Measurements from ENCODE around the gene KRTAP25-1.

Gene KRTAP25-1, protein sequence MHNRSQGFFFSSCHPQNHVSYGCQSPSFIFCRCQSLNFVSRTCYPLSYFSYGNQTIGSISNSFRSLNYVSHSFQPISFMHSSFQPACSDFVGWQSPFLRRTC

DNA sequence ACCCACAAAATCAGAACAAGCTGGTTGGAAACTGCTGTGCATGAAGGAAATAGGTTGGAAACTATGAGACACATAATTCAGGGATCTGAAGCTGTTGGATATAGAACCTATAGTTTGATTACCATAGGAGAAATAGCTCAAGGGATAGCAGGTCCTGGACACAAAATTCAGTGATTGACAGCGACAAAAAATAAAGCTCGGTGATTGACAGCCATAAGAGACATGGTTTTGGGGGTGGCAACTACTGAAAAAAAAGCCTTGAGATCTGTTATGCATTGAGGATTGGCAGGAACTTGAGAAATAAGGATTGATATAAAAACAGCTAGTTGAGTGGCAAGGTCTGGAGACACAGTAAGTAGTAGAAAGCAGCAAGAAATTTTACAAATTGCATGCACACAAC is at the start of gene KRTAP25-1:
KRTAP25-1 (minus strand) TSS at position 300 of the 400 bp plus-strand sequence; CDS start at position 276, 24 bp downstream.
- DNase-seq = no peak

DNA sequence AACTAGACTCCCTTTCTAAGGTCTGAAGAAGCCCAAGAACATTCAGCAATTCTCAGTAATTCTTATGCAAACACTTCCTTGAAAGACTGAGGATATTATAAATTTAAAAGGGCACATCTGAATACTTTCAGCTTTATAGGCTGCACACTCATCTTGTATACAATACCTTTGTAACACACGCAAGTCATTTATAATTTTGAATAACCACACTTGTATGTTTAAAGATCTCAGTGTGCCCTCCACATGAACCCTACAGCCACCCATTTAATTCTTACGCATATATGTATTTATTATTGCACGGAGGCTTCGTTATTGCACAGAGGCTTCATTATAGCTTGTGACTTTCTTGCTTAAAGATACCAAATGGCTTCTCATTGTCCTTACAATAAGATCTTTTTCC is 49.4 kb upstream of the KRTAP25-1 start:
- no peak for DNase-seq

DNA sequence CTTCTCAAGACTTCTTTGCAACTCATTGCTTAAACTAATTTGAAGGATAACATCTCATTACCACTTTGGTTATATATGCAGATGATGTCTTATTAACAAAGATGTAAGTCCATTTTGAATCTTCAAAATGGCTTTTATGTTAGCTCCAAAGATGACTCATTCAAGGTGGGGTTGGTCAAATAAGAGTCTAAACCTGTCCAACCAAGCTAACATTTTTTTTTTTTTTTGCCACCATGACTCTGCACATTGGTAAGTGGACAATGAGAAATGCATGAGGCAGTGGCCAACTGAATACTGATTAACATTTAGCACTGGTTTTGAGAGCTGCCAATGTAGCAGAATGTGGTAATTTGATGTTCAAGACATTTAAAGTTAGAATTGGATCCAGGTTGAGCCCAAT is 48.5 kb upstream of the KRTAP25-1 start:
- DNase-seq = no peak

DNA sequence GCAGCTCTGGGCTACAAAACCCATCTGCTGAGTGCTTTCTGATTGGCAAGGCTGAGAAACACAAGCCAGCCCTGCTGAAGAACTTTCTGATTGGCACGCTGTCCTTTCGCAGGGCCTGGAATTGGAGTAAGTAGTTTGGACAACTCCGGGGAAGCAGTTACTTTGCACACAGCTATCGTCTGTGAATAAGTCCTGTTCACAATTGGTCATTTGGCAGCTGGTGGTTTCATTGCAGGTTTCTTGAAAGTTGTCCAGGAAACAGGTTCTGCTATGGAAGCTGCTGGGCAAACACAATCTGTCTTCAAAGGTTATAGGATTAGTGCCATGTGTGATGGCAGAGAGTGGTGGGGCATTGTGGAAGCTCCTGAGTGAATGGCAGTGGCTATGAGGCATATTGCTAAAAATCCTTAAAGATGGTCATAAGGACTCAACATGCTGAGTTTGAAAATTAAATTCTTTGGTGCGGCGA is 48.0 kb upstream of the KRTAP25-1 start, which contains the start of gene KRTAP27-1:
KRTAP27-1 (minus strand) TSS at position 419 of the 469 bp plus-strand sequence; CDS start at position 393, 26 bp downstream.
- no peak for DNase-seq

DNA sequence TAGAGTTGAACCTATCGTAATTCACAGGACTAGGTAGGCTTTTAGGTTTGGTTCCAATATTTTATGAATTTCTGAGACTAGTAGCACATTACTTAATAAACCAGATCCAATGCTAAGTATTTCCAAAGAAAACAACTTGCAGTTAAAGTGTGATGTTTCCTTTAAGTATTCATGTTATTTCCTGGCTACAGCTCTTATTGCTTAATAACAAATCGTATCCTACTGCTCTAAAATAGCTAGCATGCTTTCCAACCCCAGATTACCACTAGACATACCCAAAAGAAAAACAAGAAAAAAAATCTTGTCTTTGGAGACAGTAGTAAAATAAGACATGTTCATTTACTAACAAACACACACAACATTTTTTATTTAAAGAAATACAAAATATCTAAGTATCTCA is 47.3 kb upstream of the KRTAP25-1 start:
- no peak for DNase-seq

DNA sequence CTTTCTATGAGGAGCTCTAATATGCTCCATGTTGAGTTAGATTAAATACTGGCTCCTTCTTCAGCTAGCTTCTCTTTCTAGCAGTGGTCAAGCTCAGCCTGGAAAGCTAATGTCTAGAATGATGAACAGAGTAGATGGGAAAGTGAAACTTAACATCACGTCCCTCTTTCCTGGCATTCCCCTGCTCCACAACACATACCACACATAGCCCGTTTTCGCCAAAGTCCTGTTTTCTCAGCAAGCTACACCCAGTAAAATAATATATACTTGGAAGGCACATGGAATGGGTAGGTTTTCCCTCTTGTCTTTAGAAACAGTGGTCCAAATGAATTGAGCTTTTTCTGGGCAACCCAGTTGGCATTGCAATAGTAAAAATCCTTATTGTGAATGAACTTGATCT is 44.4 kb upstream of the KRTAP25-1 start:
- no peak for DNase-seq

DNA sequence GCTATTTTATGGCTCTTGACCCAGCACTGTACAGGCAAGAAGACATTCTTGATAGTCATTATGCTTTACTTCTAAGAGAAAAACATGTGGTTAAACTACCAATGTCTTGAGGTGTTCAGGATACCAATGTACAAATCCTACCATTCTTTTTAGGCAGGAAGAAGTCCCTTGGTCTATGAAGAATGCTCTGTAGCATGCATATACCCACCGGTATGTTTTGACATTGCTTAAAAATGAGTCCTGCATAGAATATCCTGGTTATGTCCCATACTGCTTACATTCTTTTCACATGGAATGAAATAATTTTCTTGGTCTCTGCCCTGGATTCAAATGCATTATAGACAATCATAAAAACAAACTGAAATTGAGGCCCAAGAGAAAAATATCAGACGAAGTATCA is 43.4 kb upstream of the KRTAP25-1 start:
- no peak for DNase-seq

DNA sequence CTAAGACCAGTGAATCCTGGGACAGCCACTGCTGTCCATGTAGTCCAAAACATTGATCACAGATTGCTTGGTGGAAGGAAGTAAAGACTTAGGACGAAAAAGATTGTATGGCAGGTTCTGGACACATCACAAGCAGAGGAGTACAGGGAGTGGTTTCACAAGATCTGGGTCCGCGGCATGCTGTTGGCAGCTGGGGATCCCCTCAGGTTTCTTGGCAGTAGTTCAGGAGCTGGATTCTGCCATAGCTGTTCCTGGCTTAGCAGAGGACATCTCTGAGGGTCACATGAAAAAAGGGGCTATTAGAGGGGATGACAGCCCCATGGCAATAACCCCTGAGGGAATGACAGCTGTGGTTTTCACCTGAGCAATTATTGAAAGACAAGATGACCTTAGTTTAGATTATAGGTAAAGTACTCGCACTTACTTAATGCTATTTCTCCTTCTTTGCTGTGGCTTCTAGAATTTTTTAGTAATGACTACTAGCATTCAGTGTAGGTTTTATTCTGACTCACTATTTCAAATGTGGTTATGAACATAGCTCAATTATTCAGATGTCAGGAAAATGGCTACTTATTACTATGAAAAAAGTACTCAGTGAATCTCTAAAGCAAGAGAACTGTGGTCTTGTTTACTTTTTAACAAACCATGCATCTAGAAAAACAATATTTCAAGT is 40.0 kb upstream of the KRTAP25-1 start:
- no peak for DNase-seq

DNA sequence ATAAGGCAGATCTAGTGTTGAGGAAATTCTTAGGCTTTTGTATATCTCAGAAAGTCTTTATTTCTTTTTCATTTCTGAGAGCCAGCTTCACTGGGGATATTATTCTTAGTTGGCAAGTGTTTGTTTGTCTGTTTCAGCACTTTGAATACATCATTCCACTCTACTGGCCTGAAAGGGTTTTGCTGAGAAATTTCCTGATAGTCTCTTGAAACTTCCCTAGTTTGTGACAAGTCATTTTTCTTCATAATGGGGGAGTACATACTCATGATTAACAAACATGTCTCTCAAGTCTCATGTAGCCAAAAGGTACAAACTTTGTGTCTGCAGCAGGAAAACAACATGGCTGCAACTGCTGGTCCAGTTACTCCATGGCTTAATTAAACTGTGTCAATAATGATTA is 37.1 kb upstream of the KRTAP25-1 start:
- DNase-seq = no peak

DNA sequence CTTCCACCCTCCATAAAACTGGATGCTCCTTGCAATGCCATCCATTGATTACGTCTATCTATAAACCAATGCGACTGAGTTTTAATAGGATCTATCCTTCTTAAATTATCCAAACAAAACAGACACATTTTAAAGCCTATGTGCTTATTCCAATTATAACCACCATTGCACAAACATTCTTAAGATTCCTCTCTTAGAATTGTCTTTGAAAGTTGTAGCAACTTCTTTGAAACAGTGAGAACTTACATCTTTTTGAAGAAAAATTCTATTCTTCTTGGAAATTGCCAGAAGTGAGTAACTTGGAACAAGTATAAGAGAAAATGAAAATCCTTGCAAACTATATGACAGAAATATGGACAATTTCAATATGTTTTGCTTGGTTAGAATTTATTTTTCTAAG is 30.9 kb upstream of the KRTAP25-1 start, which contains the start of gene KRTAP26-1:
KRTAP26-1 (minus strand) TSS at position 101 of the 400 bp plus-strand sequence. CDS start 280 bp downstream, outside the sequence.
- no peak for DNase-seq

DNA sequence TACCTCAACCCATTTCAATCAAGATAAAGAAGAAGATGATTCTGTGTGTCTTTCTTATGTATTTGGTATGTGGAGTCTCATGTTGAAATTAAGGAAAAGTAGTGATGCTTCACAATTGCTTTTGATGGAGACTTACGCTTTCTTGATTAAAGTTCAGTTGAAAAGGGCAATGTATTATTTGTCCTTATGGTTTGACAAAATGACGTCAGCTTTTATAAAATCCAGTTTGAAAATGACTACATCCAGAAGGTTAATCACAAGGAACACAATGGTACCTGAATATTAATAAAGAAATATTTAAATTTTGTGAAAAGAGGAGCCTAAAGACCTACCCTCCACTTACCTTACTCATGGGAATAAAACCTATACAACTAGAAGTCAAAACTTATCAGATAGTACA is 26.4 kb upstream of the KRTAP25-1 start:
- DNase-seq = no peak

DNA sequence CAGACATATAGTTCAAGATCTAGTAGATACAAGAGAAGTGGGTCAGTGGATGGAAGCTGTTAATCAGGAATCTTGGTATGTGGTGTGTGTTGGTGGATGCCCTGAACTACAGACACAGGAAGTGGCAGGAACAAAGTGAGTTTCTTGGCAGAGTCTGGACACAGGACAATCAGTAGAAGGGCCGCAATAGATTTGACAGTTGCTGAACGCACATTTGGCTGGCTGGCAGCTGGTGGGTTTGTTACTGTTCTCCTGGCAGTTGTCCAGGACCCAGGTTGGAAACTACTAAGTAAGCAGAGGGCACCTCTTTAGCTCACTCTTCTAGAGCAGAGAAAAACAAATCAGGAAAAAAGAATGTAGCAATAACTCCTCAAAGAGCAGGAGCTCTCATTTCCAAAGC is 17.6 kb upstream of the KRTAP25-1 start:
- no peak for DNase-seq

DNA sequence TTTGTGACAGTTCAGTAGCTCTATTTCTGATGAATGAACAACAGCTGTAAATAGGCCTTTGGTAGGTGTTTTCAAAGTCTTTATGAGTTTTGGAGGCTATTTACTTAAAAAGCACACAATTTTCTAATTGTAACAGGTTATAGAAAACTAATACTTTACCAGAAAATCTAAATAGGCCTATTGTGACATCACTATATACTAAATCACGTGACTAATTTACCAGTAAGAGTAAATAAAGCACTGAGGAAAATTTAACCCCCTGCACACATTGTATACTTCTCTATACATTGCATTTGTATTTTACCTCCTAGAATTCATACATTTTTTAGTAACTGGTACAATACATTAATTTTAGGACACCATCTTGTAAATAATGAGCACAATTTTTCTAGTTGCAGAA is 15.8 kb upstream of the KRTAP25-1 start:
- DNase-seq = no peak

DNA sequence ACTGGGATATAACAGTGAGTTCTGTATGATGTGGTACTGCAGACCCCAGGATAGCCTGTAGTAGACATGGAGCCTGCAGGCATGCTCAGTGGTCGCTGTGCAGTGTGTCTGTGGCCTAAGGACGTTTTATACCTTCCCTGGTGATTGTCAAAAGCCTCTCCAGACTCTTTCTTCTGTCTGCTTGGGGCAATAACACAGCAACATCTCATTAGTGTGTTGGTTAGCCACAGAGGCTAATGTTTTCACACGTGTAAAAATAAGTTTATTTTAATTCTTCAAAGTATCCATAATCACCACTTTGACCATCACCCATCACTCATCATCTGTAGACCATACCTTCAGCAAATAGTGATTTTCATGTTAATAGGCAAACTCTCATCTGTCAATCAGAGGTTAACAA is 6.5 kb downstream of the KRTAP25-1 start, which contains the start of gene KRTAP24-1:
KRTAP24-1 (minus strand) TSS at position 101 of the 400 bp plus-strand sequence; CDS start at position 83, 18 bp downstream.
- no peak for DNase-seq

DNA sequence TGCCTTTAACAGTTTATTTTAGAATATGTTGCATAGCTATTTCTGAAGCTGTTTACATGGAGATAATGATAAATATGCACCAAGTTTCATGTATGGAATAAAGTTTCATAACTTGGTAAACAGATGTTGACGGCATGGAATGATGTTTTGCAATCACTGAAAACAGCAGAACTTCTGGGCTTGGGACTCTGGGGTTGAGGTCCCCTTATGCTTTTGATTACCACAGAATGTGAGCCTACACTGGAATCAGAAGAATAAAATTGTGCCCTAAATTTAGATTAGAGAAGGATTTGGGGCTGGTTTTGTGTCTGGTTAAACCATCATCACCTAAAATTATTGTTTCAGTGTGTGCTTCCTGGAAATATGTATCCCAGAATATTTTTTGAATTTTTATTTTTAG is 17.7 kb downstream of the KRTAP25-1 start:
- no peak for DNase-seq

DNA sequence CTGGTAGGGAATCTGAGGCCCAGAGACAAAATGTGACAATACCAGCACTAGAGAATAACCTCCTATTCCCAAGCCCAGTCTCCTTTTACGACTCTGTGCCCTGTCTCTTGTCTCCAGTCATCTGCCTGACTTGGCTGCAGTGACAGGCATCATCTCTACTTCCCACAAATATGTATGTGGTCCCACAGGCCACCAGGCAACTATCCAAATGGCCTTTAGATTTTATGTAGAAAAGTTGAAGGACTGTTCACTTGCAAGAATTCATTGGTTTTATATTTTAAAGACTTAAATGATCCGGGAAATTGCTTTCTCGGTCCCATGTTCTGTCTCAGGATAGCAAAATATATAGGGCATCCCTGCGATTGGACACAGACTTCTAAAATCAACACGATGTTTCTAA is 18.2 kb downstream of the KRTAP25-1 start:
- DNase-seq = no peak

DNA sequence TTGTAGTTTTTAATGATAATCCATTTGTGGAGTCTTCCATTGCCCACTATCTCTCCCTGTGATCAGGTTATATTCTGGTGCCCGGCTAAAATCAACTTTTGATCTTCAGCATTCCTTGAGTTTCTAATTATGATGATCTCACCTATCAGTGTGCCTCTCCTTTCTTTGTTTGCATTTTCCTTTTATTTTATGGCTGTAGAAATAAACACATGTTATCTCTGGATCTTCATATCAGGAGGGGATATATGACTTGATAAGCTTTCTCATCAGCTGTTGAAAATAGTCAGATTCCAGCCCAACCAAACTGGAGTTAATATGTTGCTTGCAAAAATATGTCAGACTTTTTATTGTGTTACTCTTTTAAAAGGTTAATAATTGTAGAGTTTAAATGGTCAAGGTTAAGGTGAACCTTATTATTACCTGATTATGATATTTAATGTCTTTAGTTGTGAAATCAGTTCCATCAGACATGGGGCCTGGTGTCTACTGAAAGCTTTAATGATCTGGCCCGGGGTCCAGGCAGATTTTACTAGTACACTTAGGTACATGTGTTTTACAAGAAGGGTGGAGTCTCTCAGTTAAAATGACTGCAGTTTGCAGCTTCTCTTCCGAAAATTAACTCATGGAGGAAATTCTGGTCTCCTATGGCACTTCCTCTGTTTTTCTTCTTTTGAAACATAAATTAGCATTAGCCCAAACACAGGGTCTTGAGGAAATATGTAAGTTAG is 19.3 kb downstream of the KRTAP25-1 start:
- no peak for DNase-seq

DNA sequence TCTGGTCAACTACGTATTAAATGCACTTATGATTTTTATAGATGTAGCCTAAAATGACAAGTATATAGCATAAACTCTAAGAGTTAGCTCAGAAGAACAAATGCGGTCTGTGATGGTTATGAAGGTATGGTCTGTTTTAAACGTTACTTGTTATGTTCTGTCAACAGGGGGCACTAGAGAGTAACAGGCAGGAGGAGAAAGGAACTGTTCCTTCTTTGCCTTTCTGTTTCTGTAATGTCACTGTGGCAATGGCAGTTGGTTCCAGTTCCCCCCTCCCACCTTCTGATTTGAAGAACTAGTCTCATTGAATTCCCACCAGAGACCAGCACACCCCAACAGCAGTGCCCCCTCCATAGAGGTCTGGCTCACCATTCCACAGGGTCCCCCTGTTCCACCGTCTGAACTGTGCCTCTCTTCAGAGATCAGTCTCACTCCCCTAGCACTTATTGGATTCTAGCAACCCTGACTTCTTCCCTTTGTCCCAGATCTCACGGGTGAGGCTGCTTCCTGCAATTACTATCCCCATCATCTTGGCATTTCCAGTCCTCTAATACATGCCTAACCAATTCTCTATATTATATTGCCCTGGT is 20.6 kb downstream of the KRTAP25-1 start:
- no peak for DNase-seq

DNA sequence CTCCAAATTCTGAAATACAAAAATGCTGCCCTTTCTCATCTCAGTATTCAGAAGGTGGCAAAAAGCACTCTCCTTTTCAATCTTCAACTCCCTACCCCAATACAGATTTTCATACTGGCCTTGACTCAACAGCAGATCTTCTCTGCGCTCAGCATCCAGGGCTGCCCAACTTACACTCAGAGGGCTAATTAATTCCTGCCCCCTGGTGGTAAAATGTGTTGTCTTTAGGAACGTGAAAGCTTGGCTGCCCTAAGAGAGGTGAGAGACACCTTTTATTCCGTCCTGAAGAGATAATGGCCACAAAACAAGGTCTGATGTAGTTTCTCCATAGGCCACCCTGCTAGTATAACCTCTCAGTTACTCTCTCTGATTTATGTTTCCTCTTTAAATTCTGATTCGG is 31.5 kb downstream of the KRTAP25-1 start:
- DNase-seq = no peak

DNA sequence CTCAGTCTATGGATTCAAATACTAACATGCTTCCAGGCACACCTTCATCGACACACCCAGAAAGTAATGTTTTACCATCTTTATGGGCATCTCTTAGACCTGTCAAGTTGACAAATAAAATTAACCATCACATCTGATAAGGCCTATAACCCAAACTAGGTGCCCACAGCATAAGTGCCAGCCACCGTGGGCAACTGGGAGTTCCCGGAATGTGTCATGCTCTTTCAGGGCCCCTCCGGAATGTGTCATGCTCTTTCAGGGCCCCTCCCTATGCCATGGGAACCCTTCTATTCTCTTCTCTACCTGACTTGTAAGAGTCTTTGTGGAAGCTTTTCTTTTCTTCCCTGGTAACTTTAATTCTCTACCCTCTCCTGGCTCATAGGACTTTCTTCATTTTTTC is 33.2 kb downstream of the KRTAP25-1 start:
- no peak for DNase-seq

DNA sequence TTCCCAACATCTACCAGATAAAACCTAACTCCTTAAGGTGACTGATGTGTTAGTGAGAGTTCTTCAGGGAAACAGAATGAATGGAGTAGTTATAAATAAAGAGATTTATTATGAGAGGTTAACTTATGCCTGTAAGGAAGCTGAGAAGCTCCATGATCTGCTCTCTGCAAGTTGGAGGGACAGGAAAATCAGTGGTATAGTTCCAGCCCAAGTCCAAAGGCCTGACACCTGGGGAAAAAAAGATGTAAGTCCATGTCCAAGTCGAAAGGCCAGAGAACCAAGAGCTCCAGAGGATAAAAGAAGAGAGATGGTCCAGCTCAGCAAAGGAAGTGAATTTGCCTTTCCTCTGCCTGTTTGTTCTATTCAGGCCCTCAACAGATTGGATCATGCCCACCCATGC is 33.6 kb downstream of the KRTAP25-1 start:
- DNase-seq = no peak

DNA sequence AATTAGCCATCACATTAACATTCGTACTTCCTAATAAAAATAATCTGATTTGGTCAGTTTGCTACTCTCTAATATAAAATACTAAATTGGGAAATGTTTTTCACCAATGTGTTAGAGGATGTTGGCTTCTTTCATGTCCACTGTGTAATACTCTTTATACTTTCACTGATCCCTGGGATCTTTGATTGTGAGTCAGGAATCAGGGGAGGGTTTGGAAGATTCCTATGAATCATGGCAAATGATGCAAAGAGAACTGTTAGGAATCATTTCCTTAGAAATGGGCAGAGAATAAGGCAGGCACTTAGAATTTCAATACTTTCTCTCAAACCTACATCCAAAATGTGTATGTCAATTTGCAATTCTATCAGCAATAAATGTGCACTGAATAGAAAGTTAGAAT is 37.5 kb downstream of the KRTAP25-1 start:
- DNase-seq = no peak

DNA sequence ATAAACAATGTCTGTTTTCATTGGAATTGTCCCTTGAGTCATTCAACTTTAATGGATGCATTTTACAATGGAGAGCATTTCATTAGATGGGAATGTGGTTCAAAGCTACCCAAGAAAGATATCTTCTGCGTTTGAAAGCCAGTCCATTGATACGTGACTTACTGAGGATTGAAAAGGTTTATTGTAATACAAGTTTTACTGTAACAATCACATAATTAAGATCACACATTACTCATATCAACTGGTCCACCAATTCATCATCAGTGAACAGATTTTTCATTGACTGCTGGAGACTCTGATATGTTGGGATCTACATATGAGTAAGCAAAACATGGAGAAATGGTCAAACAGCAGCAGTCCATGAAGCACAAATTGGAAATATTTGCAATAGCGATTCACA is 39.4 kb downstream of the KRTAP25-1 start:
- no peak for DNase-seq
